HEK293 (cell line): ENCODE data around the gene GSTM4.

Source experiments
- ATF2 ChIP-seq: fragments of 450-650 bp; formaldehyde crosslinking; IDR thresholded peaks from 2 replicates; pipeline ENCODE4 v1.5.1; 2016; ENCODE audit warnings: missing biosample characterization, missing genetic modification characterization, low read depth
- CTCF ChIP-seq: fragments of 450-650 bp; formaldehyde crosslinking; IDR thresholded peaks from 2 replicates; pipeline ENCODE4 v1.5.1; 2016; ENCODE audit warnings: missing biosample characterization, missing genetic modification characterization
- PRDM4 ChIP-seq: fragments of 450-650 bp; formaldehyde crosslinking; IDR thresholded peaks from 2 replicates; pipeline ENCODE4 v1.5.1; 2017; ENCODE audit warnings: missing biosample characterization, missing genetic modification characterization
- SCRT1 ChIP-seq: fragments of 450-650 bp; formaldehyde crosslinking; IDR thresholded peaks from 2 replicates; pipeline ENCODE4 v1.5.1; 2016; ENCODE audit warnings: missing biosample characterization, missing genetic modification characterization, borderline replicate concordance
- TRIM28 ChIP-seq: IDR thresholded peaks from 2 replicates; pipeline ENCODE4 v1.6.1; 2011; ENCODE audit warnings: low read length, control low read depth, borderline replicate concordance
- YY1 ChIP-seq: fragments of 450-650 bp; formaldehyde crosslinking; IDR thresholded peaks from 2 replicates; pipeline ENCODE4 v1.5.1; 2018; ENCODE audit warnings: missing biosample characterization, missing genetic modification characterization
- ZBTB26 ChIP-seq: fragments of 450-650 bp; formaldehyde crosslinking; optimal IDR thresholded peaks from 2 replicates; pipeline ENCODE3; 2016; ENCODE audit warnings: missing biosample characterization, mild to moderate bottlenecking, missing genetic modification characterization
- ZFP3 ChIP-seq: fragments of 450-650 bp; formaldehyde crosslinking; IDR thresholded peaks from 2 replicates; pipeline ENCODE4 v1.5.1; 2016; ENCODE audit warnings: low read depth, missing biosample characterization, missing genetic modification characterization
- ZNF132 ChIP-seq: fragments of 450-650 bp; formaldehyde crosslinking; IDR thresholded peaks from 2 replicates; pipeline ENCODE4 v1.5.1; 2017; ENCODE audit warnings: missing biosample characterization, missing genetic modification characterization, borderline replicate concordance
- ZNF24 ChIP-seq: fragments of 450-650 bp; formaldehyde crosslinking; IDR thresholded peaks from 2 replicates; pipeline ENCODE4 v1.5.1; 2016; ENCODE audit warnings: missing biosample characterization, missing genetic modification characterization
- ZNF280C ChIP-seq: fragments of 450-650 bp; formaldehyde crosslinking; IDR thresholded peaks from 2 replicates; pipeline ENCODE4 v1.5.1; 2016; ENCODE audit warnings: missing biosample characterization, missing genetic modification characterization
- ZNF621 ChIP-seq: fragments of 450-650 bp; formaldehyde crosslinking; IDR thresholded peaks from 2 replicates; pipeline ENCODE4 v1.5.1; 2017; ENCODE audit warnings: missing biosample characterization, missing genetic modification characterization

- TF ChIP-seq SCRT1 (tag by site-specific recombination) = no peak
- no peak for TF ChIP-seq CTCF (tag by site-specific recombination)
- TF ChIP-seq ZBTB26 (tag by site-specific recombination) = no peak
- TF ChIP-seq PRDM4 = no peak
- TF ChIP-seq ZNF132 (tag by site-specific recombination) = no peak
- no peak for TF ChIP-seq ZNF621 (tag by site-specific recombination)
- TF ChIP-seq ZFP3 (tag by site-specific recombination) = no peak
- TF ChIP-seq TRIM28 = no peak
- no peak for TF ChIP-seq ZNF280C (tag by site-specific recombination)
- TF ChIP-seq YY1 = no peak
- no peak for TF ChIP-seq ATF2 (tag by site-specific recombination)
- TF ChIP-seq ZNF24 (tag by site-specific recombination) = no peak
Observed at GRCh38 chr1:109634292-109634691, 21.6 kb upstream of the GSTM4 start.
